SK-N-SH (cell line): ENCODE results near the gene NR1I2. TPM values are rescaled to one million over a fixed set of nuclear protein-coding genes. Genes with fewer than 3 reads are reported as not detected.

Experiments
- CTCF ChIA-PET: fragments of 300-600, 350-600 bp; formaldehyde crosslinking; extraction: SDS; loops from one replicate; lab custom pipeline; 2021; lab: Yijun Ruan, JAX
- POLR2A ChIA-PET: fragments of 350-600 bp; sonication (Branson Sonifier 250); formaldehyde crosslinking; extraction: SDS; loops from one replicate; lab custom pipeline; 2020; ENCODE audit warnings: antibody characterized with exemption, inconsistent platforms; lab: Yijun Ruan, JAX
- DNase-seq: peaks from one replicate; pipeline ENCODE4 v3.0.0; 2012
- H2AFZ ChIP-seq: fragments of 200-600 bp; sonication (generic); 2 replicates; pipeline ENCODE4 v1.8.1; 2016; ENCODE audit warnings: antibody characterized with exemption, mild to moderate bottlenecking, low read depth
- H3F3A ChIP-seq: fragments of 200-600 bp; sonication (generic); replicated peaks from 2 replicates; pipeline ENCODE3; 2016; ENCODE audit warnings: antibody characterized with exemption, mild to moderate bottlenecking; ENCODE audit not compliant: insufficient read depth
- H3K27ac ChIP-seq, 2 experiments: fragments of 200-500 bp in 1 of 2; fragments of 200-600 bp in 1 of 2; sonication (Bioruptor generic) in 1 of 2; sonication (generic), shearing (Covaris generic) in 1 of 2; 2 replicates each; pipeline versions ENCODE4 v1.5.1 to v1.6.1; 2014 to 2016; ENCODE audit warnings: low read depth in 2 of 2, inconsistent platforms in 1 of 2, low read length in 1 of 2, mild to moderate bottlenecking in 1 of 2, mixed read lengths in 1 of 2
- H3K27me3 ChIP-seq: fragments of 200-600 bp; sonication (generic), shearing (Covaris generic); 2 replicates; pipeline ENCODE4 v1.6.1; 2016; ENCODE audit warnings: mixed run types; ENCODE audit not compliant: insufficient read depth
- H3K36me3 ChIP-seq, 2 experiments: fragments of 200-500 bp in 1 of 2; fragments of 200-600 bp in 1 of 2; sonication (Bioruptor generic) in 1 of 2; sonication (generic) in 1 of 2; replicated peaks in 1 of 2; 2 replicates each; pipeline versions ENCODE3 to v1.5.1; 2014 to 2016; ENCODE audit warnings: low read length in 1 of 2, mild to moderate bottlenecking in 1 of 2; ENCODE audit not compliant: insufficient read depth in 2 of 2, control insufficient read depth in 1 of 2
- H3K4me1 ChIP-seq, 2 experiments: fragments of 200-500 bp in 1 of 2; fragments of 200-600 bp in 1 of 2; sonication (Bioruptor generic) in 1 of 2; sonication (generic), shearing (Covaris generic) in 1 of 2; 2 replicates each; pipeline versions ENCODE4 v1.5.1 to v1.6.1; 2014 to 2016; ENCODE audit warnings: low read depth in 1 of 2, low read length in 1 of 2, mixed run types in 1 of 2; ENCODE audit not compliant: insufficient read depth in 2 of 2, control insufficient read depth in 1 of 2
- H3K4me2 ChIP-seq: fragments of 200-600 bp; sonication (generic), shearing (Covaris generic); 2 replicates; pipeline ENCODE4 v1.6.1; 2017; ENCODE audit warnings: mixed run types
- H3K4me3 ChIP-seq, 2 experiments: fragments of 200-500 bp in 1 of 2; fragments of 200-600 bp in 1 of 2; sonication (Bioruptor generic) in 1 of 2; sonication (generic), shearing (Covaris generic) in 1 of 2; 2 replicates each; pipeline versions ENCODE4 v1.5.1 to v1.8.1; 2014 to 2016; ENCODE audit warnings: low read depth in 2 of 2, inconsistent platforms in 1 of 2, low read length in 1 of 2, mild to moderate bottlenecking in 1 of 2, mixed read lengths in 1 of 2, moderate library complexity in 1 of 2
- H3K79me2 ChIP-seq: fragments of 200-600 bp; sonication (generic); 2 replicates; pipeline ENCODE4 v1.8.1; 2017; ENCODE audit warnings: mild to moderate bottlenecking; ENCODE audit not compliant: insufficient read depth
- H3K9ac ChIP-seq: fragments of 200-600 bp; sonication (generic); 2 replicates; pipeline ENCODE4 v1.6.1; 2017; ENCODE audit warnings: mixed run types
- H3K9me2 ChIP-seq: fragments of 200-600 bp; sonication (generic); 2 replicates; pipeline ENCODE4 v1.6.1; 2017; ENCODE audit warnings: mixed run types
- H3K9me3 ChIP-seq: fragments of 200-600 bp; sonication (generic); 2 replicates; pipeline ENCODE4 v1.6.1; 2017; ENCODE audit warnings: mixed run types, mild to moderate bottlenecking, moderate library complexity
- H4K20me1 ChIP-seq: fragments of 200-600 bp; sonication (generic); 2 replicates; pipeline ENCODE4 v1.6.1; 2017; ENCODE audit warnings: mild to moderate bottlenecking, mixed run types; ENCODE audit not compliant: insufficient read depth
- ELF1 ChIP-seq: IDR thresholded peaks from 2 replicates; pipeline ENCODE4 v1.4.0; 2012
- EP300 ChIP-seq, 2 experiments: IDR thresholded peaks; 2 replicates each; pipeline versions ENCODE4 v1.4.0 to v1.6.1; 2012; ENCODE audit warnings: borderline replicate concordance in 1 of 2, low read depth in 1 of 2, low read length in 1 of 2
- EZH2phosphoT487 ChIP-seq: fragments of 200-600 bp; sonication (generic); IDR thresholded peaks from 2 replicates; pipeline ENCODE4 v1.6.1; 2017; ENCODE audit warnings: low read depth, mixed run types, mild to moderate bottlenecking, antibody characterized with exemption, moderate library complexity, borderline replicate concordance
- FOSL2 ChIP-seq: IDR thresholded peaks from 2 replicates; pipeline ENCODE4 v1.4.0; 2012; ENCODE audit warnings: low read depth, mild to moderate bottlenecking, moderate library complexity, borderline replicate concordance
- FOXJ3 ChIP-seq: sonication (generic); formaldehyde crosslinking; IDR thresholded peaks from 2 replicates; pipeline ENCODE4 v1.5.1; 2020; ENCODE audit warnings: mild to moderate bottlenecking, missing genetic modification reagents
- MEF2A ChIP-seq: IDR thresholded peaks from 2 replicates; pipeline ENCODE4 v1.4.0; 2012; ENCODE audit warnings: low read depth, borderline replicate concordance
- MXI1 ChIP-seq: IDR thresholded peaks from 2 replicates; pipeline ENCODE4 v1.6.1; 2012; ENCODE audit warnings: mild to moderate bottlenecking, low read depth, low read length, improper control_type of control experiment
- NRF1 ChIP-seq: IDR thresholded peaks from 2 replicates; pipeline ENCODE4 v1.6.1; 2012; ENCODE audit warnings: low read depth, mild to moderate bottlenecking, low read length
- POLR2AphosphoS5 ChIP-seq: IDR thresholded peaks from 2 replicates; pipeline ENCODE4 v1.6.1; 2012; ENCODE audit warnings: low read depth, low read length
- RAD21 ChIP-seq: IDR thresholded peaks from 2 replicates; pipeline ENCODE4 v1.6.1; 2012; ENCODE audit warnings: mild to moderate bottlenecking, low read length
- RCOR1 ChIP-seq: fragments of 150-350 bp; IDR thresholded peaks from 2 replicates; pipeline ENCODE4 v1.6.1; 2017; ENCODE audit warnings: antibody characterized with exemption, low read length
- RXRA ChIP-seq: IDR thresholded peaks from 2 replicates; pipeline ENCODE4 v1.4.0; 2012; ENCODE audit warnings: low read depth, mild to moderate bottlenecking, borderline replicate concordance
- SIN3A ChIP-seq: IDR thresholded peaks from 2 replicates; pipeline ENCODE4 v1.6.1; 2012; ENCODE audit warnings: low read depth, mild to moderate bottlenecking, low read length, moderate library complexity, borderline replicate concordance
- SMC3 ChIP-seq: IDR thresholded peaks from 2 replicates; pipeline ENCODE4 v1.6.1; 2012; ENCODE audit warnings: low read depth, low read length, improper control_type of control experiment
- TCF12 ChIP-seq: IDR thresholded peaks from 2 replicates; pipeline ENCODE4 v1.4.0; 2012
- YY1 ChIP-seq: IDR thresholded peaks from 2 replicates; pipeline ENCODE4 v1.4.0; 2012; ENCODE audit warnings: low read depth, mild to moderate bottlenecking
- WGBS: methylation state at CpG from one replicate; pipeline ENCODE4 v1.1.6; 2017; ENCODE audit warnings: low lambda C conversion rate; 5-methylcytosine and 5-hydroxymethylcytosine counted together
- polyA plus RNA-seq, 3 experiments: library from polyadenylated mRNA; depleted of rRNA; stranded (reverse); fragments of >200 nt; gene quantifications; 2 replicates each; pipeline ENCODE4 v1.2.3, GENCODE V29; 2012
- TF ChIP-seq, protein P1 (sequence below): fragments of 200-600 bp; sonication (generic); IDR thresholded peaks from 2 replicates; pipeline ENCODE4 v1.6.1; 2017; ENCODE audit warnings: antibody characterized with exemption, mild to moderate bottlenecking, moderate library complexity
- TF ChIP-seq, protein P2 (sequence below): IDR thresholded peaks from 2 replicates; pipeline ENCODE4 v1.4.0; 2012; ENCODE audit warnings: low read depth
- TF ChIP-seq, protein P3 (sequence below): IDR thresholded peaks from 2 replicates; pipeline ENCODE4; 2012
- TF ChIP-seq, protein P4 (sequence below): IDR thresholded peaks from 2 replicates; pipeline ENCODE4 v1.6.1; 2012; ENCODE audit warnings: mild to moderate bottlenecking, low read depth, low read length, moderate library complexity
- TF ChIP-seq, protein P5 (sequence below): IDR thresholded peaks from 2 replicates; pipeline ENCODE4 v1.4.0; 2012; ENCODE audit warnings: low read depth, borderline replicate concordance

The NR1I2 gene
- polyA plus RNA-seq, 1 of the 3 experiments (the other 2 are of a cell fraction) = 0.03 TPM

DNA sequence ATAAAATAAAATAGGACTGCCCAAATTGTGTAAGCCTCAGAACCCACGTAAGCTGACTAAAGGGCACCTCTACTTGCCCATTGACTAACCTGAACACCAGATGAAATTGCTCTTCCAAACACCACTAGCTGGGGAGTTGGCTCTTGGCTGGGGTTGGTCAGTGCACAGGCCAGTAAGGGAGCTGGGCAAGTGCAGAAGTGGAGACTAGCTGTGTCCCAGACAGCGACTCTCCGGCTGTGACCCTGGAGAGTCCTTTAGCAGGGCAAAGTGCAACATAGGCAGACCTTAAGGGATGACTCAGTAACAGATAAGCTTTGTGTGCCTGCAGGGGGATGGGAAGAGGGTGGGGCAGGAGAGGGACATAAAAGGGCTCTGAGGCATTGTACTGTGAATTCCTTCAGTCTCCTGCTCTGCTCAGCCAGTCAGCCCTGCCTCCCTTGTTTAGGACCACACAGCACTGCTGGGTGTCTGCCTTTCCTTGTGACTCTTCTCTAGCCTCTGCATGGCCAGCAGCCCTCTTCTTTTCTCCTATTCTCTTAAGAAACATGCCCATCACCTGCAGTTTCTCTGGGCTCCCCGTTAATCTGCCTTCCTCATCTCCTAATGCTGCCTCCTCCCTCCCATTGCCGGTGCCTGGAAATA lies 13.2 kb downstream of the NR1I2 start:
- POLR2A ChIA-PET = no interaction called here
- Histone ChIP-seq H3K4me3 (no peak overlapping the region), H3K27ac (no peak overlapping the region), H3K4me2 (no peak overlapping the region), H3K36me3 (no peaks in the 10 kb centered on the region), H3F3A (no peaks in the 10 kb centered on the region), H3K9me2 (no peaks in the 10 kb centered on the region), H3K9me3 (no peaks in the 10 kb centered on the region), H3K27me3 (no peaks in the 10 kb centered on the region; the same call in 1 of the 2 replicates), H3K4me1 (no peaks in the 10 kb centered on the region), H4K20me1 (no peaks in the 10 kb centered on the region)
- WGBS = 75% methylated on average over 4 of the region's 5 CpGs
- no peak for DNase-seq
- CTCF ChIA-PET = no interaction called here
- TF ChIP-seq, protein P1, sequence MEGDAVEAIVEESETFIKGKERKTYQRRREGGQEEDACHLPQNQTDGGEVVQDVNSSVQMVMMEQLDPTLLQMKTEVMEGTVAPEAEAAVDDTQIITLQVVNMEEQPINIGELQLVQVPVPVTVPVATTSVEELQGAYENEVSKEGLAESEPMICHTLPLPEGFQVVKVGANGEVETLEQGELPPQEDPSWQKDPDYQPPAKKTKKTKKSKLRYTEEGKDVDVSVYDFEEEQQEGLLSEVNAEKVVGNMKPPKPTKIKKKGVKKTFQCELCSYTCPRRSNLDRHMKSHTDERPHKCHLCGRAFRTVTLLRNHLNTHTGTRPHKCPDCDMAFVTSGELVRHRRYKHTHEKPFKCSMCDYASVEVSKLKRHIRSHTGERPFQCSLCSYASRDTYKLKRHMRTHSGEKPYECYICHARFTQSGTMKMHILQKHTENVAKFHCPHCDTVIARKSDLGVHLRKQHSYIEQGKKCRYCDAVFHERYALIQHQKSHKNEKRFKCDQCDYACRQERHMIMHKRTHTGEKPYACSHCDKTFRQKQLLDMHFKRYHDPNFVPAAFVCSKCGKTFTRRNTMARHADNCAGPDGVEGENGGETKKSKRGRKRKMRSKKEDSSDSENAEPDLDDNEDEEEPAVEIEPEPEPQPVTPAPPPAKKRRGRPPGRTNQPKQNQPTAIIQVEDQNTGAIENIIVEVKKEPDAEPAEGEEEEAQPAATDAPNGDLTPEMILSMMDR = no peak
- no peak for TF ChIP-seq NRF1
- no peak for TF ChIP-seq FOSL2
- TF ChIP-seq MXI1 = no peak
- TF ChIP-seq RAD21 = no peak
- TF ChIP-seq, protein P2, sequence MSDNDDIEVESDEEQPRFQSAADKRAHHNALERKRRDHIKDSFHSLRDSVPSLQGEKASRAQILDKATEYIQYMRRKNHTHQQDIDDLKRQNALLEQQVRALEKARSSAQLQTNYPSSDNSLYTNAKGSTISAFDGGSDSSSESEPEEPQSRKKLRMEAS = no peak
- no peak for TF ChIP-seq MEF2A
- no peak for TF ChIP-seq SMC3
- TF ChIP-seq, all 33 proteins: peak for 0
- no peak overlapping the region for H2AFZ ChIP-seq
- H3K9ac ChIP-seq = no peak overlapping the region
- no peaks in the 10 kb centered on the region for H3K79me2 ChIP-seq

DNA sequence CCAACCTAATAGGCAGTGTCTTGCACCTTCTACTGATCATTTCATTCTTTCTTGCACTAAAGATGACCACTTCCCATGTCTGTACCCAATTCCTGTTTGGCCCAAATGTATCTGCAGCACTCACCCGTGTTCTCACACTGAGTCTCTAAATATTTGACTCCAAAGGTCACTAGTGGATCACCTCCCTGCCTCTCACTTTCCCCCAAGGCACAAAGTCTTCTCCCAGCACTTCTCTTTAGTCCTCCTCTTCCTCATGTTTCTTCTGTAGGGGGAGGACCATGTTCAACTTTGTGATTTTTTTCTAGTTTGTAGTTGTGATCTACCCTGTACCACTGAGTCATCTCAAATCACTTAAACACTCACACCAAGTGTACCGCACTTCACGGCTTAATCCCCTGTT lies 13.9 kb downstream of the NR1I2 start:
- no peaks in the 10 kb centered on the region for H3F3A ChIP-seq

More for the DNA sequence above, 13.9 kb downstream of the NR1I2 start:
- Histone ChIP-seq H3K9me2 (no peaks in the 10 kb centered on the region), H3K9me3 (no peaks in the 10 kb centered on the region), H2AFZ (no peak overlapping the region), H3K9ac (no peak overlapping the region), H3K79me2 (no peaks in the 10 kb centered on the region), H3K4me1 (no peaks in the 10 kb centered on the region), H4K20me1 (no peaks in the 10 kb centered on the region), H3K4me3 (no peak overlapping the region), H3K27me3 (no peaks in the 10 kb centered on the region; the same call in 1 of the 2 replicates), H3K36me3 (no peaks in the 10 kb centered on the region), H3K27ac (no peak overlapping the region), H3K4me2 (no peak overlapping the region)
- ChIA-PET CTCF (no interaction called here), POLR2A (no interaction called here)
- WGBS = 69% methylated on average over 3 of the region's 3 CpGs
- TF ChIP-seq MXI1 (no peak), RXRA (no peak), POLR2AphosphoS5 (no peak), EZH2phosphoT487 (no peak), FOXJ3 (no peak), RCOR1 (no peak), SIN3A (no peak), YY1 (no peak), EP300 (IDR thresholded peaks at IDR 0.05; ENCODE audit: borderline replicate concordance in 1 of 2, low read depth in 1 of 2, low read length in 1 of 2) (no peak), MEF2A (no peak), RAD21 (no peak), TCF12 (no peak), ELF1 (no peak)
- TF ChIP-seq, protein P3, sequence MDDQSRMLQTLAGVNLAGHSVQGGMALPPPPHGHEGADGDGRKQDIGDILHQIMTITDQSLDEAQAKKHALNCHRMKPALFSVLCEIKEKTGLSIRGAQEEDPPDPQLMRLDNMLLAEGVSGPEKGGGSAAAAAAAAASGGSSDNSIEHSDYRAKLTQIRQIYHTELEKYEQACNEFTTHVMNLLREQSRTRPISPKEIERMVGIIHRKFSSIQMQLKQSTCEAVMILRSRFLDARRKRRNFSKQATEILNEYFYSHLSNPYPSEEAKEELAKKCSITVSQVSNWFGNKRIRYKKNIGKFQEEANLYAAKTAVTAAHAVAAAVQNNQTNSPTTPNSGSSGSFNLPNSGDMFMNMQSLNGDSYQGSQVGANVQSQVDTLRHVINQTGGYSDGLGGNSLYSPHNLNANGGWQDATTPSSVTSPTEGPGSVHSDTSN = no peak
- TF ChIP-seq, protein P4, sequence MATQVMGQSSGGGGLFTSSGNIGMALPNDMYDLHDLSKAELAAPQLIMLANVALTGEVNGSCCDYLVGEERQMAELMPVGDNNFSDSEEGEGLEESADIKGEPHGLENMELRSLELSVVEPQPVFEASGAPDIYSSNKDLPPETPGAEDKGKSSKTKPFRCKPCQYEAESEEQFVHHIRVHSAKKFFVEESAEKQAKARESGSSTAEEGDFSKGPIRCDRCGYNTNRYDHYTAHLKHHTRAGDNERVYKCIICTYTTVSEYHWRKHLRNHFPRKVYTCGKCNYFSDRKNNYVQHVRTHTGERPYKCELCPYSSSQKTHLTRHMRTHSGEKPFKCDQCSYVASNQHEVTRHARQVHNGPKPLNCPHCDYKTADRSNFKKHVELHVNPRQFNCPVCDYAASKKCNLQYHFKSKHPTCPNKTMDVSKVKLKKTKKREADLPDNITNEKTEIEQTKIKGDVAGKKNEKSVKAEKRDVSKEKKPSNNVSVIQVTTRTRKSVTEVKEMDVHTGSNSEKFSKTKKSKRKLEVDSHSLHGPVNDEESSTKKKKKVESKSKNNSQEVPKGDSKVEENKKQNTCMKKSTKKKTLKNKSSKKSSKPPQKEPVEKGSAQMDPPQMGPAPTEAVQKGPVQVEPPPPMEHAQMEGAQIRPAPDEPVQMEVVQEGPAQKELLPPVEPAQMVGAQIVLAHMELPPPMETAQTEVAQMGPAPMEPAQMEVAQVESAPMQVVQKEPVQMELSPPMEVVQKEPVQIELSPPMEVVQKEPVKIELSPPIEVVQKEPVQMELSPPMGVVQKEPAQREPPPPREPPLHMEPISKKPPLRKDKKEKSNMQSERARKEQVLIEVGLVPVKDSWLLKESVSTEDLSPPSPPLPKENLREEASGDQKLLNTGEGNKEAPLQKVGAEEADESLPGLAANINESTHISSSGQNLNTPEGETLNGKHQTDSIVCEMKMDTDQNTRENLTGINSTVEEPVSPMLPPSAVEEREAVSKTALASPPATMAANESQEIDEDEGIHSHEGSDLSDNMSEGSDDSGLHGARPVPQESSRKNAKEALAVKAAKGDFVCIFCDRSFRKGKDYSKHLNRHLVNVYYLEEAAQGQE = no peak
- TF ChIP-seq, protein P5, sequence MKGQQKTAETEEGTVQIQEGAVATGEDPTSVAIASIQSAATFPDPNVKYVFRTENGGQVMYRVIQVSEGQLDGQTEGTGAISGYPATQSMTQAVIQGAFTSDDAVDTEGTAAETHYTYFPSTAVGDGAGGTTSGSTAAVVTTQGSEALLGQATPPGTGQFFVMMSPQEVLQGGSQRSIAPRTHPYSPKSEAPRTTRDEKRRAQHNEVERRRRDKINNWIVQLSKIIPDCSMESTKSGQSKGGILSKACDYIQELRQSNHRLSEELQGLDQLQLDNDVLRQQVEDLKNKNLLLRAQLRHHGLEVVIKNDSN = no peak
- no peak for DNase-seq
